GM12865 (cell line): ENCODE measurements around the gene APOL4.
"Not testable (repeated sequence)": the region's sequence is repeated elsewhere in the genome, so short reads cannot be mapped to it uniquely, and the experiment has no call there.

Experiments
- DNase-seq: peaks from one replicate; pipeline ENCODE4 v3.0.0; 2010; ENCODE audit warnings: low read depth
- H3K4me3 ChIP-seq: 2 replicates; pipeline ENCODE4 v1.5.1; 2011; ENCODE audit warnings: mild to moderate bottlenecking, low read depth, low read length, control low read depth
- TF ChIP-seq, protein P1 (sequence below): IDR thresholded peaks from 2 replicates; pipeline ENCODE4 v1.5.1; 2011; ENCODE audit warnings: low read length, control low read depth, low read depth, inconsistent platforms; ENCODE audit not compliant: insufficient read depth; ENCODE audit errors: missing control alignments

Gene APOL4, protein sequence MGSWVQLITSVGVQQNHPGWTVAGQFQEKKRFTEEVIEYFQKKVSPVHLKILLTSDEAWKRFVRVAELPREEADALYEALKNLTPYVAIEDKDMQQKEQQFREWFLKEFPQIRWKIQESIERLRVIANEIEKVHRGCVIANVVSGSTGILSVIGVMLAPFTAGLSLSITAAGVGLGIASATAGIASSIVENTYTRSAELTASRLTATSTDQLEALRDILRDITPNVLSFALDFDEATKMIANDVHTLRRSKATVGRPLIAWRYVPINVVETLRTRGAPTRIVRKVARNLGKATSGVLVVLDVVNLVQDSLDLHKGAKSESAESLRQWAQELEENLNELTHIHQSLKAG

DNA sequence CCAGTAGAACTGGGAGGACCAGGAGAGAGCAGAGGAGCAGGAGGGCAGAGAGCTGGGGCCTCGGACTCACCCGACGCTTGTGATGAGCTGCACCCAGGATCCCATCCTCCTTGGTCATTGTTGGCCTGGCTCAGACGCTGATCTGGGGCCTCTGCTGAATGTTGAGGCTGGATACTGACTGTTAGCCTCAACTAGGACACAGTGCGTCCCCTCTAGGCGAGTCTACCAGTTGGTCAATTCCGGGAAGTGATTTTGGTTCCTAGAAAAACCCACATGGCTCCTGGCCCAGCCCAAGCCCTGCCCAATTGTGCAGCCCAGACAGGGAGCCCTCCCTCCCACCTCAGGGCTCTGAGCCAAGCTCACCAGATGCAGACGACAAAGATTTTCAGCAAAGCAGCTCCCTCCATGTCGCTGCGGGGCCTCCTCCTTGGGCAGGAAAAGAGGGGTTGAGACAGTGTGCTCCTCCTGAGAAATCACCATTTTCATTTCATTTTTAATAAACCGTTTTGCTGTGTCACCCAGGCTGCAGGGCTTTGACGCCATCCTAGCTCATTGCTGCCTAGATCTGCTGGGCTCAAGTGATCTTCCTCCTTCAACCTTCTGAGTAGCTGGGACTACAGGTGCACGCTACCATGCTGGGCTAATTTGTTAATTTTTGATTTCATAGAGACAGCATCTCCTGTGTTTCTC is at the start of gene APOL4:
APOL4 (minus strand) TSS at position 180 of the 690 bp plus-strand sequence; CDS start at position 105, 75 bp downstream.
- TF ChIP-seq, protein P1, sequence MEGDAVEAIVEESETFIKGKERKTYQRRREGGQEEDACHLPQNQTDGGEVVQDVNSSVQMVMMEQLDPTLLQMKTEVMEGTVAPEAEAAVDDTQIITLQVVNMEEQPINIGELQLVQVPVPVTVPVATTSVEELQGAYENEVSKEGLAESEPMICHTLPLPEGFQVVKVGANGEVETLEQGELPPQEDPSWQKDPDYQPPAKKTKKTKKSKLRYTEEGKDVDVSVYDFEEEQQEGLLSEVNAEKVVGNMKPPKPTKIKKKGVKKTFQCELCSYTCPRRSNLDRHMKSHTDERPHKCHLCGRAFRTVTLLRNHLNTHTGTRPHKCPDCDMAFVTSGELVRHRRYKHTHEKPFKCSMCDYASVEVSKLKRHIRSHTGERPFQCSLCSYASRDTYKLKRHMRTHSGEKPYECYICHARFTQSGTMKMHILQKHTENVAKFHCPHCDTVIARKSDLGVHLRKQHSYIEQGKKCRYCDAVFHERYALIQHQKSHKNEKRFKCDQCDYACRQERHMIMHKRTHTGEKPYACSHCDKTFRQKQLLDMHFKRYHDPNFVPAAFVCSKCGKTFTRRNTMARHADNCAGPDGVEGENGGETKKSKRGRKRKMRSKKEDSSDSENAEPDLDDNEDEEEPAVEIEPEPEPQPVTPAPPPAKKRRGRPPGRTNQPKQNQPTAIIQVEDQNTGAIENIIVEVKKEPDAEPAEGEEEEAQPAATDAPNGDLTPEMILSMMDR = no peak
- DNase-seq = no peak
- no peak within 1 kb of the TSS for H3K4me3 ChIP-seq

DNA sequence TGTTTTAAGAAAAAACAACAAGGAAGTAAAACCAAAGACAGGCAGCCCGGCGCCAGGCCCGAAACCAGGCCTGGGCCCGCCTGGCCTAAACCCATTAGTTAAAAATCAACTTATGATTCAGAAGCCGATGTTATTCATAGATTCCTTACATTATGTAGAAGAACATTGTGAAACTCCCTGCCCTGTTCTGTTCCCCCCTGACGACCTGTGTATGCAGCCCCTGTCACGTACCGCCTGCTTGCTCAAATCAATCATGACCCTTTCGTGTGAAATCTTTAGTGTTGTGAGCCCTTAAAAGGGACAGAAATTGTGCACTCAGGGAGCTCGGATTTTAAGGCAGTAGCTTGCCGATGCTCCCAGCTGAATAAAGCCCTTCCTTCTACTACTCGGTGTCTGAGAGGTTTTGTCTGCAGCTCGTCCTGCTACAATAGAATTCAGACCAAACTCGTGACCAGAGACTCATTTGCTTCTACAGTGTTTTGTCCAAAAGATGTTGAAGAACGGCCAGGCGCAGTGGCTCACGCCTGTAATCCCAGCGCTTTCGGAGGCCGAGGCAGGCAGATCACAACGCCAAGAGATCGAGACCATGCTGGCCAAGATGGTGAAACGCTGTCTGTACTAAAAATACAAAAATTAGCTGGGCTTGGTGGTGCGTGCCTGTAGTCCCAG is 48.8 kb upstream of the APOL4 start:
- H3K4me3 ChIP-seq, DNase-seq: not testable (repeated sequence)

DNA sequence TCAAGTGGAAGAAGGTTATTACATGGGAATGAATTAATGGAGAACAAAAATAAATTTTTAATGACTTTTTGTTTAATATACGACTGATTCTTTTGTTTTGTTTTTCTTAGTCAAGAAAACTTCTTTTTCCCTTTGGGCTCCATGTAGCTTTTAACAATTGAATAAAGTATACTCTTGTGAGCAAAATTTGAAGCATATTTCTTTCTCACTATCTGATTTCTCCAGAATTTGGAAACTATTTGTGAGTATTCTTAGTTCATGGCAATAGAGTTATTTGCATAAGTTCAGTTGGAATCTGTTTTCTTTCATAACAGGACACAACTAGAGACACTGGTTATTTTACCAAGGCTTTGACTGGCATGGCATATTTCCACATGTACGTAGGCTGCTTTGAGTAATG is 47.6 kb upstream of the APOL4 start:
- TF ChIP-seq, protein P1 = no peak
- no peak for DNase-seq
- no peak overlapping the region for H3K4me3 ChIP-seq

DNA sequence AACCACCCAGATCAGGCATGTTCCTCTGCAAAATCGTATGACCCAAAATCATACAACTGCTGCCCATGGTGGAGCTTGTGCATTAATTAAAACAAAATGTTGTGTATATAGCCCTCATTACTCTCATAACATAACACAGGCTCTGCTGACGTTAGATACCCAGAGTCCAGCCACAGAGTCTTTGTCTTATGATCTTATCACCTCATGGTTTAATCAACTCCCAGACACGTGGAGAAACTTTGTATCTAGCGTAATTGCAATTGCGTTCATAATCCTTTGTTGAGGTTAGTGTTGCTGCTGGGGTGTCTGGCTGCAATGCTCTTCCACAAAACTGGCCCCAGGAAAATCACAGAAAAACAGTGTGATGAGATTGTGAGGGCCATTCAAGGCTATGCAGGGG is 46.3 kb upstream of the APOL4 start:
- DNase-seq = no peak
- H3K4me3 ChIP-seq = no peak overlapping the region
- TF ChIP-seq, protein P1 = no peak

DNA sequence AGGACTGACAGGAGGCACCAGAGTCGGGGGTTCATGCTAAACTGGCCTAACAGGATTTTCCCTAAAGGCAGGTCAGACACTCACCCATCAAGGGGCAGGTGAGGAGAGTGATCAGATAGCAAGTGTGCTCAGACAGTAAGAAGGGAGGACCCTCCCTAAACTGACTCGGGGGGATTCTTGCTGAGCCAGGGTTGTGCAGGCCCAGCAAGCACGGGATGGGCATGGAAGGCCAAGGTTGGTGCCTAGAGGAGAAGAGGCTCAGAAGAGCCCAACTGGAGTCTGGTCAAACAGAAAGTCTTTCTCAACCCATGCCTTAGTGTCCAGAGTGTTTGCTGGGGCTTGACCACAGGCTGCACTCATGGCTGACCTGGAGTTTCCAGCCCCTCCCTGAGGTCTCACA is 45.1 kb upstream of the APOL4 start:
- no peak overlapping the region for H3K4me3 ChIP-seq
- DNase-seq = no peak
- TF ChIP-seq, protein P1 = no peak

DNA sequence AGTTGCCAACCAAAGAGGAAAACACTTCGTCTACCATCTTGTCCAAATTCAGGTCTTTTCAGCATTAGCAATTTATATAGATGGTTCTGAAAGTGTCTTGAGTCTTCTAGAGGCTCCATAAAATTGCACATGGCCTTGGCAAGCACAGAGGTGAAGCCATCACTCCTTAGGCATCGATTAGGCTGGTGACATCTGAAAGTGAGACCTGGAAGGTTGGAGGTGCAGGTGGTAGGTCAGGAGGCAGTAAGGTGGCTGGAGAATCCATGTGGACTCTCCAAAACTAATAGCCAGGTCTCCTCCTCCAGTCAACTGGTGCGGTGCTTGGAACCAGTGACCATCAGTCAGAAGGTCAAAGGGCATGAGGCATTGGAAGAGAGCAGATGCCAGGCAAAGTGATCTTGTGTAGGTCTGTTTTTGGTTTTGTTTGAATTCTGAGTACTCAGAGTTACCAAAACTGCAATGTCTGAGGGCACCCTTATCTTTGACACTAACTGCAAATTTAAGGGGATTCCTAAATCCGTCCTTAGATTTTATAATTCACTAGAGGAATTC is 44.3 kb upstream of the APOL4 start:
- no peak overlapping the region for H3K4me3 ChIP-seq
- DNase-seq = no peak
- TF ChIP-seq, protein P1 = no peak

DNA sequence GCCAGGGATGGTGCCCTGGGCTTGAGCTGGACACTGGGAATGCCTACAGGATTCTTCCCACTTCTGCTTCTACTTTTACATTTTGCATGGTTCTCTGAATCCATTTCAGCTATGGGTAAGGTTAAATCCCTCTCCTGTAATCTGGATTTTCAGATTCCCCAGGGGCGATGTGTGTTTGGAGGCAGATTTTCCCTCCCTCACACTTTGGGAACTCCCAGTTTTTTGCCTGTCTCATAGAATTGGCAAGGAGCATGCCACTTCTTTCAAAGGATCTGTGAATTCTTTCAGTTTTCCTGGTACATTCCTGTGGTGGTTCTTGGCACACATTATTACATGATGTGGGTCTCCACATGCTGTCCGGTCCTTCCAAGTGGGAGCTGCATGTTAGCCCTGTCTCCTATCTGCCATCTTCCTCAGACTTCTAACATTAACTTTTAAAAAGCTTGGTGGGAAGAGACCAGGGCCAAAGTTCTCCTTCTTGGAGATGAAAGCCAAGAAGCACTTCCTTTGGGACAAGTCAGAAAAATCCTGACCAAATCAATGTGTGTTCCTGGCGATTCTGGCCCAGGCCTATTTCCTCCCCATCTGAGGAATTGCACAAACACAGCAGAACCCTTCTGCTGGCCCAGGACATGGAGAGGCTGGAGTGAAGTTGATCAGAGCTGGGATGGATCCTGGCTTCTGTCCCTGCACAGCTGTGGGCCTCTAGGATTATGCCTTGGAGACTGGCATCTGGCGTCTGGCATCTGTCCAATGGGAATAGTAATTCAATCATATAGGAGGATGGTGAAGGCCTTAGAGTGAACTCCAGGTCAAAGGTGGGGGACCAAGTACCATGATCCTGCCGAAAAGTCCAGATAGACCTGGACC is 43.1 kb upstream of the APOL4 start:
- DNase-seq = no peak
- no peak overlapping the region for H3K4me3 ChIP-seq
- TF ChIP-seq, protein P1 = no peak
